ENCODE measurements around the gene SPRY1.

DNA sequence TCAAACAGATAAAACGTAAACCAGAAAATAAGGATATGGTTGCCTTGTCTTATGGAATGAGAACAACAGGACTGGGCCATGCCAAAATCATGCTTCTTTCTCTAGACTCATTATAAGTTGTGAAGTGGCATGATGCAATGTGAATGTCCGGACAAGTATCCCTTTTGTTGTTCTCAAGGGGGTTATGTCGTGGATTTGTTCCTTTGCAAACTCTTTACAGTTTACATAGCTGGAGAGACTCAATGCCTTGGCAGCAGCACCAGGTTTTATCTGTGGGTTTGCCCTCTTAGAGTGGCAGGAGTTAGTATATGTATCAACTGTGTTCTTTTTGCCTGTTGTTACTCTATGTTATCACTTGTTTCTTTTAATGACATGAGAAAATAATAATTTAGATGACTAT lies 41.4 kb downstream of the SPRY1 start:
- no peak for TF ChIP-seq POLR2A (IDR thresholded peaks at IDR 0.05)
- TF ChIP-seq, protein P1, sequence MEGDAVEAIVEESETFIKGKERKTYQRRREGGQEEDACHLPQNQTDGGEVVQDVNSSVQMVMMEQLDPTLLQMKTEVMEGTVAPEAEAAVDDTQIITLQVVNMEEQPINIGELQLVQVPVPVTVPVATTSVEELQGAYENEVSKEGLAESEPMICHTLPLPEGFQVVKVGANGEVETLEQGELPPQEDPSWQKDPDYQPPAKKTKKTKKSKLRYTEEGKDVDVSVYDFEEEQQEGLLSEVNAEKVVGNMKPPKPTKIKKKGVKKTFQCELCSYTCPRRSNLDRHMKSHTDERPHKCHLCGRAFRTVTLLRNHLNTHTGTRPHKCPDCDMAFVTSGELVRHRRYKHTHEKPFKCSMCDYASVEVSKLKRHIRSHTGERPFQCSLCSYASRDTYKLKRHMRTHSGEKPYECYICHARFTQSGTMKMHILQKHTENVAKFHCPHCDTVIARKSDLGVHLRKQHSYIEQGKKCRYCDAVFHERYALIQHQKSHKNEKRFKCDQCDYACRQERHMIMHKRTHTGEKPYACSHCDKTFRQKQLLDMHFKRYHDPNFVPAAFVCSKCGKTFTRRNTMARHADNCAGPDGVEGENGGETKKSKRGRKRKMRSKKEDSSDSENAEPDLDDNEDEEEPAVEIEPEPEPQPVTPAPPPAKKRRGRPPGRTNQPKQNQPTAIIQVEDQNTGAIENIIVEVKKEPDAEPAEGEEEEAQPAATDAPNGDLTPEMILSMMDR (IDR thresholded peaks at IDR 0.05): no peak

Data from tibial nerve (tissue), 3 donors.